Medulla oblongata (tissue), 1 donor: Measurements from ENCODE around the gene GNL3L.
"Not testable (repeated sequence)": the region's sequence is repeated elsewhere in the genome, so short reads cannot be mapped to it uniquely, and the experiment has no call there.

Source experiments
- DNase-seq: peaks from one replicate; pipeline ENCODE4 v3.0.0-alpha.2; 2015; ENCODE audit errors: extremely low spot score

GNL3L gene

GRCh38 chrX:54529552-54530356 is at the start of gene GNL3L:
Gene GNL3L (plus strand): TSS chrX:54530219. CDS start chrX:54532567, 2,348 bp downstream.
- DNase-seq, result peak; percentile 80

- DNase-seq, result no peak
Measured at GRCh38 chrX:54482839-54483593, 47.0 kb upstream of the GNL3L start.

DNA sequence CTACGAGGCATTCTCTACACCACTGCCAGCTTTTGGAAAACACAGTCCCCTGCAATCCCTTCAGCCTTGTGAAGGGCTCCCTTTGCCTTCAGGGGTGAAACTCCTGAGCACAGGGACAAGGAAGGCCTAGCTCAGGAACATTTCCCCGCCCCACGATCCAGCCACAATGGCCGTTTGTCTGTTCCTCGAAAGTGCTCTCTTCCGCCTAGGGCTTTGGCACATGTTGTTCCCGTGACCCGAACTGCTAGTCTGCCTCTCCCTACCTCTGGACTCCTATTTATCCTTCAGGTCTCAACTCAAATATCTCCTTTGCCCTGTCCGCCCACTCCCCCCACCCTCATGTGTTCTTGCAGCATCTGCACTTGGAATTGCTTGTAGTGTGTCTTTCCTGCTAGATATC is 46.1 kb upstream of the GNL3L start:
- DNase-seq, result peak; percentile 5

DNA sequence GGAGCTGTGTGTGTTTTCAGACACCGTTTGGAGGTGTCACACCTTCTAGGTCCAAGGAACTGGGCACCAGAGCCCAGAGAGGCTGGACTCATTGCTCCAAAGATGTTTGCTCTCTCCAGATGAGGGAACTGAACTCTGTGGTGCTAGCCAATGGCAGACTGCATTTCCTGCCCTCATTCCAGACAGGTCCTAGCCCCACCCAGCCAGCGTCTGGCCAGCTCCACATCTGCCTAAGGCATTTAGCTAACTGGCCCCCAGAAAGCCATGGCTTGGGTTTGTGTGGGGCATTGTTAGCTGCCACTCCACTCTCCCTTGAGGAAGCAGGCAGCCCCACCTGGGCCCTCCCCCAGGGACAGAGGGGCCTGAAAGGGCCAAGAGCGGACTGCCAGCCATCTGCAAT is 45.4 kb upstream of the GNL3L start:
- DNase-seq, result no peak

DNA sequence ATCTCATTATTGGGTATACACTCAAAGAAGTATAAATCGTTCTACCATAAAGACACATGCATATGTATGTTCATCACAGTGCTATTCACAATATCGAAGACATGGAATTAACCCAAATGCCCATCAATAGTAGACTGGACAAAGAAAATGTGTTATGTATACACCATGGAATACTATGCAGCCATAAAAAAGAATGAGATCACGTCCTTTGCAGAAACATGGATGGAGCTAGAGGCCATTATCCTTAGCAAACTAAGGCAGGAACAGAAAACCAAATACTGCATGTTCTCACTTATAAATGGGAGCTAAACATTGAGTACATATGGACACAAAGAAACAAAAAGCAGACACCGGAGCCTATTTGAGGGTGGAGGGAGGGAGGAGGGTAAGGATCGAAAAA is 40.2 kb upstream of the GNL3L start:
- not testable (repeated sequence) for DNase-seq

DNA sequence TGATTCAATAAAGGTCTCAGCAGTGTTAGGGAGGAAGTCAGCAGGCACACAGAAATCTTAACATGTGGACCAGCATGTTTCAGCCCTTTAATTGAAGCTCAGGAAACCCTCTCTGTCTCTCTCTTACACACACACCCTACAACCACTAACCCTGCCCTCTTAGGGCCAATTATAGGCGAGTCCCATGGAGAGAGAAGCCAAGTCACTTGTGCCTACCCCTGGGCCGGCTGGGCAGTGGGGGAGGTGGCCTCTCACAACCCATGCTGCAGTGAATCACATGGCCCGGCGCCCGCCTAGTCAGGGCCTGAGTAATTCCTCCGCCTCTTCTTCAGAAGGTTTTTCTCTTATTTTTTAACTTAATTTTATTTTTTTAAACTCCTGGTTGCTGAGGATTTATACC is 37.7 kb upstream of the GNL3L start:
- no peak for DNase-seq

DNA sequence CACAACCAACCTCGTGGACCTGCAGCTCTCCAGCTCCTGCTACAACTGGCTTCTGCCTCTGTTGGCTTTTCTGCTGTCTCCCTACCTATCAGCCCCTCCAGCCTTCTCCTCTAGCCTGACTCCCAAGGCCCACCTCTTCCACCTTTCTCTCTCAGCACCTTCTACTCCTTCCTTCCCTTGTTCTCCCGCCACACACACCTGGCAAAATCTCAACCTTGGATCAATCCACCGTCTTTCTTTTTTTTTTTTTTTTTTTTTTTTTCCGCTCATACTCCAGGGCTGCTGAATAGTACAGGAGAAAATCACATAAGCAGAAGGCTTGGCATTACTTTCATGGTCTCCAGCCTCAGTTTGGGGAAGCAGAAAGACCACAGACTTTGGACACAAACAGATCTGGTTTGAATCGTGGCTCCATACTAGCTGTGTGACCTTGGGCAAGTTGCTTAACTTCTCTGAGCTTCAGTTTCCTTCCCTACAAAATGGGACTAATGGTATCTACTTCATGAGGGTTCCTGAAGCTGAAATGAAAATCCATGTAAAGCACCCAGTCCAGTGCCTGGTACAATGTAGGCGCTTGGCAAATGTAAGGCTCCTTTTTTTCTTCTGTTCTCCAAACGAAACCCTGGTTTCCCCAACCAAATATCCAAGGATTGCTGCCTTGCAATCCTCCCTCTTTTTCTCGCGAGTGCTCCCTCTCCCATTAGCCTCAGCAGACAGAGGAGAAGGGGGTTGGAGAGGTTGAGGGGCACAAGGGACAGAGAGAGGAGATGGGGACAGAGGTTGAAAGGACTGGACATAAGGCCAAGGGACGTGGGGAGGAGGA is 35.6 kb upstream of the GNL3L start:
- DNase-seq, result no peak

DNA sequence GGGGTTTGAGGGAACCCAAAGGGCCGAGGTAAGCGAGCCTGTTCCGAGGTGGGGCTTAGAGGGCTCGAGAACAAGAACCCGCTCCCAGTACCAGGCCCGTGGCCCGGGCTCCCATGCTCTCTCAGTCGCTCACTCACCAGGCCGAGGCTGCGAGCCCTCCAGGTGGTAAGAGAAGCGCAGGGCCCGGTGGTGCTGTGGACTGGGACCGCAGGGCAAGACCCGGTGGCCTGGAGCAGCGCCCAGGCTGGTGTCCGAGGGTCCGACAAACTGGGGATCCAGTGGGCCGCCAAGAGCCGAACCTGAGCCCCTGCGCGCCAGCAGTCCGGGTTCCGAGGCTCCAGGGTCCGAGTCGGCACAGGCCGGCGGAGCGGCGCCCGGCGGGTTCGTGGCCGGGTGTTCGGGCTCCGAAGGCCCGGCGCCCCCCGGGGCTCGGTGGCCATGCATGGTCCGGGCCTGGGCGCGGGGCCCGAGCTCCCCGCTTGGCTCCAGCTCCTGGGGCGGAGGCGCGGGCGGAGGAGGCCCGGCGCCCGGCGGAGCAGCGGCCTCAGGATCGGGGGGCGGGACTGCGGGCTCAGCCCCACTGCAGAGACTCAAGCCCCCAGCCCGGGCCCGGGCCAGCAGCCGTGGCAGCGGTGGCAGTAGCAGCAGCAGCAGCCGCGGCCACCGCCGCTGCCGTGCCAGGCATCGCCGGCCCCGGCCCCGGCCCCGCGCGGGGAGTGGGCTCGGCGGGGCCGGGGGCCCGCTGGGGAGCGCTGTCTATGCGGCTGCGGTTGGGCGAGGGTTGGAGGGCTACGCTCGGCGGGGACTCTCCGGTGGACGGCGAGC is 34.8 kb upstream of the GNL3L start:
- no peak for DNase-seq

GRCh38 chrX:54495814-54496516 is 34.1 kb upstream of the GNL3L start, which contains the start of gene FGD1:
Gene FGD1 (minus strand): TSS chrX:54496234. CDS start chrX:54495432, 802 bp downstream.
- DNase-seq, result peak; percentile 29

GRCh38 chrX:54496517-54496852 is 33.5 kb upstream of the GNL3L start:
- no peak for DNase-seq

- DNase-seq, result no peak
Measured at GRCh38 chrX:54496936-54497335, 33.1 kb upstream of the GNL3L start.

DNA sequence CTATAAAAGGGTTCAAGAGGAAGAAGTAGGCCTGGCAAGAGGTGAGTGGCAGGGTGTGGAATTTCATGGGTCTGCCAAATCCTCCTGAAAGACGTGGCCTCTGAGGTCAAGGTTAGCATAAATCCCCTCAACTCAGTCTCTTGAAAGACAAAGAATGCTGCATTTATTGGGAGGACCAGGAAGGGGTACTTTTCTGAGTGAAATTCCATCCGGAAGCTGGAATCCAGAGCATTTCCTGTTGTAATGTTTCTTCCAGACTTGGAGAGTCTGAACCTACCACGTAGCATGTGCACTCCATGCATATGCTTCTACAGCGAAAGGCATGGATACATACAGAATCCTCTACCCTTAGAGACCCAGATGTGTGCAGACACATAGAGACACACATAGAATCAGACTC is 20.6 kb upstream of the GNL3L start:
- DNase-seq, result no peak

GRCh38 chrX:54529151-54529550 is 868 bp upstream of the GNL3L start:
- peak; percentile 1 for DNase-seq

GRCh38 chrX:54530357-54530900 is 410 bp downstream of the GNL3L start:
- DNase-seq, result peak; percentile 2

DNA sequence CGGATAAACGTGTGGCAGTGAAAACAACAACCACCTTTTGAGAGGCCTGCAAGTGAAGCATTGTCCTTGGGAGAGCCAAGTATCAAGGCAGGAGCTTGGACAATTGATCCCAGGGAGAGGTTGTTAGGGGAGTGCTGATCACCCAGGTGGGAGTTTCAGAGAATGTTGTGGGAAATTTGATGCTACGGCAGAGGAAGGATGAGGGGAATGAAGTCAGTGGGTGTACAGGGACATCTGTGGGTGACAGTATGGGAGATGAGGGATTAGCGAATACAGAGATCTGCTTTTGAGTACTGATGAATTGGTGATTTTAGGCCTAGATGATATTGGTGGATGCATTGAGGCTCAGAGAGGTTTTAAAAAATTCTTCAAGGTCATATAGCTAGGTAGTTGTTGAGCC is 4.3 kb downstream of the GNL3L start:
- no peak for DNase-seq

DNA sequence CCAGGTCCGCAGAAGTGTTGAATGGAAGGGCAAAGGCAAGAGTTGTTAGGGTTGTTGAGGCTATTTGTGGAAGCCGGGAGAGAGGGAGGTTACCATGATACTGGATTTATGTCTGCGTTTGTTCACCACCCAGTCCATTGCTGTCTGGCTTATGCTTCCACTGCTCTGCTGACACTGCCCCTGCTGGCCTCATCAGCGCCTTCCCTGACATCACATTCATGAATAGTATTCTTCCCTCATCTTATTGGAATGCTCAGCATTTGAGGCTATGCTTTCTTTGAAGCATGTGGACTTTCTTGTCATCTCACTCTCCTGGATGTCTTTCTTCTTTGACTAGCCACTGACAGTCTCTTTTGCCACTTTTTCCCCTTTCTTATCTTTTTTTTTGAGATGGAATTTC is 10.3 kb downstream of the GNL3L start:
- DNase-seq, result no peak

DNA sequence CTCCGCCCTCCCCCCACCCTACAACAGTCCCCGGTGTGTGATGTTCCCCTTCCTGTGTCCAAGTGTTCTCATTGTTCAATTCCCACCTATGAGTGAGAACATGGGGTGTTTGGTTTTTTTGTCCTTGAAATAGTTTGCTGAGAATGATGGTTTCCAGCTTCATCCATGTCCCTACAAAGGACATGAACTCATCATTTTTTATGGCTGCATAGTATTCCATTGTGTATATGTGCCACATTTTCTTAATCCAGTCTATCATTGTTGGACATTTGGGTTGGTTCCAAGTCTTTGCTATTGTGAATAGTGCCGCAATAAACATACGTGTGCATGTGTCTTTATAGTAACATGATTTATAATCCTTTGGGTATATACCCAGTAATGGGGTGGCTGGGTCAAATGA is 12.2 kb downstream of the GNL3L start:
- not testable (repeated sequence) for DNase-seq

GRCh38 chrX:54550821-54551220 is 20.8 kb downstream of the GNL3L start:
- DNase-seq, result no peak

DNA sequence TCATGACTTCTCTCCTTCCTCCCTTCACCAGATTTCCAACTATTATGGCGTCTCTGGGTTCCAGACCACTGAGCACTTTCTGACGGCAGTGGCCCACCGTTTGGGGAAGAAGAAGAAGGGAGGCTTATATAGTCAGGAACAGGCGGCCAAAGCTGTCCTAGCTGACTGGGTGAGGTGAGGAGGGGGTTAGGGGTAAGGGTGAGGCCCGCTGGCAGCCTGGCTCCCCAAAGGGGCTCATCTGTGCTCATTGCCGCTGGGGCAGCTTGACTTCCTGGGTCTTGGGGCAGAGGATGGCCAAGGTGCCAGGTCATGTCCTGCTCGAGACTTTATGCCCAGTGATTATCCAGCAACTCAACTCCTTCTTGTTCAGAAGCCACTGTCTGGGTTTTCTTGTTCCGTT is 21.8 kb downstream of the GNL3L start:
- no peak for DNase-seq

DNA sequence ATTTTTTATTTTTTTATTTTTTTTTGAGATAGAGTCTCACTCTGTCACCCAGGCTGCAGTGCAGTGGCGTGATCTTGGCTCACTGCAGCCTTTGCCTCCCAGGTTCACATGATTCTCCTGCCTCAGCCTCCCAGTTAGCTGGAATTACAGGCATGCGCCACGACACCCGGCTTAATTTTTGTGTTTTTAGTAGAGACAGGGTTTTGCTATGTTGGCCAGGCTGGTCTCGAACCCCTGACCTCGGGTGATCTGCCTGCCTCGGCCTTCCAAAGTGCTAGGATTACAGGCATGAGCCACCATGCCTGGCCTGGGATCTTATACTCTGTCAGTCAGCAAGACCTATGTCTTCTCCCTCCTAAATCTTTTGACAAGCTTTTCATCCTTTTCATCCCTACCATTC is 25.0 kb downstream of the GNL3L start:
- not testable (repeated sequence) for DNase-seq
